Trophoblast cell (in vitro differentiated cells and primary cell): ENCODE data around the gene TTLL6.

Experiments used
- DNase-seq, 2 donors: peaks; one replicate each; pipeline ENCODE4 v3.0.0-alpha.2; 2016
- H2AFZ ChIP-seq: 2 replicates; pipeline ENCODE4 v1.6.1; 2013; ENCODE audit warnings: low read length, moderate library complexity, mild to moderate bottlenecking; ENCODE audit not compliant: insufficient read depth, poor library complexity
- H2AK5ac ChIP-seq: 2 replicates; pipeline ENCODE4 v1.6.1; 2013; ENCODE audit warnings: mild to moderate bottlenecking, low read length
- H2BK120ac ChIP-seq: 2 replicates; pipeline ENCODE4 v1.6.1; 2013; ENCODE audit warnings: low read length, mild to moderate bottlenecking, moderate library complexity; ENCODE audit not compliant: insufficient read depth, poor library complexity
- H2BK12ac ChIP-seq: 2 replicates; pipeline ENCODE4 v1.6.1; 2013; ENCODE audit warnings: mild to moderate bottlenecking, low read length, moderate library complexity
- H2BK5ac ChIP-seq: 2 replicates; pipeline ENCODE4 v1.6.1; 2013; ENCODE audit warnings: low read length, low read depth, moderate library complexity, mild to moderate bottlenecking; ENCODE audit not compliant: poor library complexity
- H3K14ac ChIP-seq: 2 replicates; pipeline ENCODE4 v1.6.1; 2013; ENCODE audit warnings: mild to moderate bottlenecking, low read length
- H3K18ac ChIP-seq: 2 replicates; pipeline ENCODE4 v1.6.1; 2013; ENCODE audit warnings: mild to moderate bottlenecking, low read length
- H3K23ac ChIP-seq: 2 replicates; pipeline ENCODE4 v1.6.1; 2013; ENCODE audit warnings: low read length
- H3K27ac ChIP-seq: 2 replicates; pipeline ENCODE4 v1.5.1; 2013; ENCODE audit warnings: low read depth, mild to moderate bottlenecking, inconsistent platforms, low read length, moderate library complexity
- H3K27me3 ChIP-seq: 2 replicates; pipeline ENCODE4 v1.6.1; 2013; ENCODE audit warnings: inconsistent platforms, mild to moderate bottlenecking, low read length, moderate library complexity; ENCODE audit not compliant: insufficient read depth
- H3K36me3 ChIP-seq, 2 experiments: 1 replicate in 1 of 2; 2 replicates in 1 of 2; pipeline ENCODE4 v1.6.1; 2013; ENCODE audit warnings: low read length in 2 of 2, mild to moderate bottlenecking in 2 of 2, moderate library complexity in 1 of 2; ENCODE audit not compliant: insufficient read depth in 2 of 2, control insufficient read depth in 1 of 2
- H3K4ac ChIP-seq: 2 replicates; pipeline ENCODE4 v1.6.1; 2013; ENCODE audit warnings: low read depth, mild to moderate bottlenecking, low read length, moderate library complexity
- H3K4me1 ChIP-seq, 2 experiments: 1 replicate in 1 of 2; 2 replicates in 1 of 2; pipeline ENCODE4 v1.6.1; 2013; ENCODE audit warnings: low read length in 2 of 2, mild to moderate bottlenecking in 2 of 2, moderate library complexity in 1 of 2; ENCODE audit not compliant: insufficient read depth in 2 of 2, control insufficient read depth in 1 of 2
- H3K4me2 ChIP-seq: 2 replicates; pipeline ENCODE4 v1.6.1; 2013; ENCODE audit warnings: inconsistent platforms, mild to moderate bottlenecking, low read length, moderate library complexity
- H3K4me3 ChIP-seq: 2 replicates; pipeline ENCODE4 v1.5.1; 2013; ENCODE audit warnings: mild to moderate bottlenecking, low read depth, low read length, inconsistent platforms
- H3K79me1 ChIP-seq: one replicate; pipeline ENCODE4 v1.6.1; 2013; ENCODE audit warnings: low read length
- H3K79me2 ChIP-seq: 2 replicates; pipeline ENCODE4 v1.6.1; 2013; ENCODE audit warnings: low read length, mild to moderate bottlenecking; ENCODE audit not compliant: control insufficient read depth, insufficient read depth, poor library complexity
- H3K9ac ChIP-seq: 2 replicates; pipeline ENCODE4 v1.6.1; 2013; ENCODE audit warnings: mild to moderate bottlenecking, low read length
- H3K9me3 ChIP-seq: 2 replicates; pipeline ENCODE4 v1.6.1; 2013; ENCODE audit warnings: low read depth, mild to moderate bottlenecking, control low read depth, inconsistent platforms, low read length; ENCODE audit not compliant: insufficient read depth
- H4K12ac ChIP-seq: 2 replicates; pipeline ENCODE4 v1.6.1; 2013; ENCODE audit warnings: low read depth, mild to moderate bottlenecking, low read length, moderate library complexity
- H4K8ac ChIP-seq: 2 replicates; pipeline ENCODE4 v1.6.1; 2013; ENCODE audit warnings: low read depth, mild to moderate bottlenecking, low read length, moderate library complexity
- H4K91ac ChIP-seq: one replicate; pipeline ENCODE4 v1.6.1; 2013; ENCODE audit warnings: low read depth, mild to moderate bottlenecking, low read length, moderate library complexity
- WGBS: extraction: QIAGEN DNeasy Blood & Tissue Kit; methylation state at CpG from one replicate; pipeline ENCODE4 v1.1.7; 2013; ENCODE audit warnings: missing lambda C conversion rate; ENCODE audit not compliant: insufficient read length, insufficient coverage; ENCODE audit errors: extremely low coverage; 5-methylcytosine and 5-hydroxymethylcytosine counted together

The TTLL6 gene

DNA sequence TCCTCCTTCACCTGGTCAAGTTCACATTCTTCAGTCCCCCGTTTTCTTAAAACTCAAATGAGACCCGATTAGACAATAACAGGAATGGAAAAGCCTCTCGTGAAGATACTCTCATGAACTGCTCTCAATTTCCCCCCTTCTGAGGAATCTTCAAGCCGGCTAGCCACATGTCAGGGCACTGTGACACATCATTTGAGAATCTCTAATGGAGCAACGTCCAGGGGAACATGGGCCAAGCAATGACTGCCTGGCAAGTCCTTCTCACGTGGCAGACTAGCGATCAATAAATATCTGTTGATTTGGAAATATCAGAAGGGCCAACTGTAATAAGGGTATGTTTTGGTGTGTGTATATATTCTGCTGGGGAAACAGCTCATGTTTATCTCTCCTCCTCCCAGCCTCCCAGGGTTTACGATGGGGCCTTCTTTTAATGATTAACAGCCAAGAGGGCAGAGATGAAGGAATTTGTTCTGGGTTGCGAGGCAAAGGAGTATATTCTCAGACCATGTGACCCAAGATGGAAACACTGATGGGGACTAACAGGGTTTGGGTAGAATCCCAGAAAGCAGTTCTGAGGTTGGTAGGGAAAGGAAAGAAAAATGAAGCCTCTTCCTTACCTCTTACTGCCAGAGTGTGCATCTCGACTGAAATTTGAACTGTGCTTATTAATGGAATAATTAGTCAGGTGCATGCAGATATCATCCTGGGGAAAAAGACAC, 21.4 kb downstream of the TTLL6 start:
- peak; percentile 23 to 66 for DNase-seq
- Histone ChIP-seq H3K27ac (no peak overlapping the region), H2BK12ac (no peak overlapping the region), H2AK5ac (no peak overlapping the region), H3K9me3 (no peaks in the 10 kb centered on the region), H3K23ac (no peak overlapping the region), H3K27me3 (no peaks in the 10 kb centered on the region), H3K18ac (no peak overlapping the region), H4K12ac (no peak overlapping the region), H2BK5ac (no peak overlapping the region), H3K14ac (no peak overlapping the region), H4K91ac (no peak overlapping the region), H3K79me1 (no peaks in the 10 kb centered on the region), H2AFZ (no peak overlapping the region), H3K4me1 (no peaks in the 10 kb centered on the region), H2BK120ac (no peak overlapping the region), H4K8ac (no peak overlapping the region), H3K9ac (no peak overlapping the region), H3K36me3 (no peaks in the 10 kb centered on the region), H3K79me2 (no peaks in the 10 kb centered on the region), H3K4ac (no peak overlapping the region), H3K4me2 (no peak overlapping the region), H3K4me3 (no peak overlapping the region)
- no CpG with 5 or more reads among the region's 10 CpGs for WGBS

DNA sequence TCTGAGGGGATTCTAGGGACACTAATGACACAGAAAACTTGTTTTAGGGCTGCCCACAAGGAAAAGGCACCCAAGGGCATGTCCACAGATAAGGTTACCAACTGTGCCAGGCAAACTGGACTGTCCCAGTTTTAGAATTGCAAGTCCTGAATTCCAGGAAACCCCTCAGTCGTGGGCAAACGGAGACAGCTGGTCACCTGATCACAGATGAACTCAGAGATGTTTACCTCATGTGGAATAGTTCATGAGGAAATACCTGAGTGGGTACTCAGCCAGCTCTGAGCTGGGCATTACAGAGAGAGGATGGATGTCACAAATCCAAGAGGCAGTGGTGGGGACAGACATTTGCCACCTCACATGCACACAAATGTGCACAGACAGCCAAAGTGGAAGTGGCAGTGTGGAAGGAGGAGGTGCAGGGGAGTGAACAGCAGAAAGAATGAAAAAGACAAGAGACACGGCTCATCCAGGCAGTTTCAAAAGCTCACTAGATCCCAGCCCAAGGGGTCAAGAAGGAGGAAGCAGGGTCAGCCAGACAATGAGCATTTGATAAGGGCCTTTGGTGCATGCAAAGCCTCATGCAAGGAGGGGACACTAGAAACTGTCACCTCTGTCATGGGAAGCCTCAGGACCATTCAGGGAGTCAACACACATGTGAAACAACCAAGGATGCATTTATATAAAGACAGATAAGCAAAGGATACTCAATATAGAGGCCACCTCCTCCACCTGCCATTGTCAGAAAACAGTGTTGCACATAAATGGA, 24.8 kb downstream of the TTLL6 start:
- Histone ChIP-seq H2AFZ (no peak overlapping the region), H4K91ac (no peak overlapping the region), H3K4ac (no peak overlapping the region), H3K27ac (no peak overlapping the region), H3K4me2 (no peak overlapping the region), H2BK12ac (no peak overlapping the region), H2BK5ac (no peak overlapping the region), H2BK120ac (no peak overlapping the region), H3K79me2 (no peaks in the 10 kb centered on the region), H3K9me3 (no peaks in the 10 kb centered on the region), H4K12ac (no peak overlapping the region), H3K18ac (no peak overlapping the region), H2AK5ac (no peak overlapping the region), H3K79me1 (no peaks in the 10 kb centered on the region), H3K14ac (no peak overlapping the region), H3K27me3 (no peaks in the 10 kb centered on the region), H3K23ac (no peak overlapping the region), H4K8ac (no peak overlapping the region), H3K9ac (no peak overlapping the region), H3K4me3 (no peak overlapping the region), H3K4me1 (no peaks in the 10 kb centered on the region), H3K36me3 (no peaks in the 10 kb centered on the region)
- no CpG with 5 or more reads among the region's 3 CpGs for WGBS
- no peak for DNase-seq

DNA sequence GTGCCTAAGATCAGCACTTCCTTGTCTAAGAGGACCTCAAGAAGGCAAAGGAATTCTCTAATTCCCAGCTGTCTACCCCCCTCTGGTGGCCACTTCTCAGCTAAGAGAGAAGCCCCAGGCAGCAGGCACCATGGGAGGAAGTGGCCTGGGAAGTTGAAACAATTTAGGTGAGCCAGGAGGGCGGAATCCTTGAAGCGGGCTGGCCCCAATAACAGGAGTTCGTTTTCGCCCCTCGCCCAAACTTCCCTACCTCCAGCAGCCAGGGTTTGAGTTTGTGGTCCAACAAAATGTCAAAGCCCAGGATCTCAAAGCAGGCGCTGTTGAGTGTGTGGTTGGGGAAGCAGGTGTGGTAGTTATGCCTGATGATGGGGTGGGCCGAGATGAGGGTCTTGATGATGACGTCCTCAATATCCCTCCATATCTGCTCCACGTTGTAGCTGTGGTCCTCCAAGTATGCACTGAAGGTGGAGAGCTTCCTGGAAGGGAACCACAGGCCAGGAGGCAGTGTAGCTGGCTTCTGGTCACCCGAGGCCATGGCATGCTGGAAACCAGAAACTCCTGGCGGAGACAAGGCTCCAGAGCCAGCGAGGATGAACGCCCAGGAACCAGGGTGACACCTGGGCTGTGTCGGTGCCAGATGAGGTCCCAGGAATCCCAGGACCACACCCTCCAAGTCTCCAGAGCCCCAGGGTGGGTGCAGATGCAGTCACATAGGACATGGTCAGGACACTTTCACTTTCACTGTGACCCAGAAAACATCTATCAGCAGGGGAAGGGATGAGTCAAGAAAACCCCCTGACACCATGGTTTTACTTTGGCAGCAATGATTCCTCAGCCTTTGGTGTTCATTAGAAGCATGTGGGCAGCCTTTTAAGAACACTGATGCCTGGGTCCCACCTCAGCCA, 25.6 kb downstream of the TTLL6 start:
- Histone ChIP-seq H3K9ac (no peak overlapping the region), H2BK120ac (no peak overlapping the region), H4K8ac (no peak overlapping the region), H2BK12ac (no peak overlapping the region), H3K9me3 (no peaks in the 10 kb centered on the region), H4K12ac (no peak overlapping the region), H3K4me1 (no peaks in the 10 kb centered on the region), H3K4ac (no peak overlapping the region), H4K91ac (no peak overlapping the region), H2AK5ac (no peak overlapping the region), H3K4me2 (no peak overlapping the region), H2AFZ (no peak overlapping the region), H3K14ac (no peak overlapping the region), H3K18ac (no peak overlapping the region), H3K79me1 (no peaks in the 10 kb centered on the region), H3K23ac (no peak overlapping the region), H3K27ac (no peak overlapping the region), H2BK5ac (no peak overlapping the region), H3K36me3 (no peaks in the 10 kb centered on the region), H3K27me3 (no peaks in the 10 kb centered on the region), H3K4me3 (no peak overlapping the region), H3K79me2 (no peaks in the 10 kb centered on the region)
- no CpG with 5 or more reads among the region's 14 CpGs for whole genome bisulfite sequencing
- peak; percentile 80 to 94 for DNase-seq

DNA sequence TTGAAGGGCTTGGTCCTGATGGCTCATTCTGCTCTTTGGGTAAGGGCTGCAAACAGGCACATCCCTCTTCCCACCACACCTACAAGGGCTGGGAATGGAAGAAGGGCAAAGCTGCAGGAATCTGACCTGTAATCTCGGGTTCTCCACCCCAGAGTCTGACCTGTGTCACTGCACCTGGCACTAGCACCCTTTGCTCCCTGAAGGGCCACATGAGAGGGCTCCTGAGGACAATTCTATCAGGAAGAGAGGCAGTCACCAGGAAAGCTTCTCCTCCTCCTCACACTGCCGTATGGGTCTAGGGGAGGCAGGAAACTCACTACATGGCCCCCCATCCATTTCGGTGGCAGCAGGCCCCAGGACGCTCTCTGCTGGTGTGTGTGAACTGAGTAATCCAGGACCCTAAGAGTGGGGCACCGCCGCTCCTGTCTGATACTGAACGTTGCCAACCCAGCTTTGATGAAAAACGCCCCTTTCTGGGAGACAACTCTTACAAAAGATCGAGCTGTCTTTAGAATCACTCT, 26.4 kb downstream of the TTLL6 start:
- no peak overlapping the region for H3K4me2 ChIP-seq
- H3K18ac ChIP-seq = no peak overlapping the region
- H3K4me1 ChIP-seq = no peaks in the 10 kb centered on the region
- no peak overlapping the region for H3K4me3 ChIP-seq
- no peak overlapping the region for H3K27ac ChIP-seq
- no peak overlapping the region for H2BK12ac ChIP-seq
- no peak overlapping the region for H2AFZ ChIP-seq
- no peak for DNase-seq
- no peaks in the 10 kb centered on the region for H3K36me3 ChIP-seq
- no peak overlapping the region for H4K12ac ChIP-seq
- no CpG with 5 or more reads among the region's 9 CpGs for WGBS
- H2BK120ac ChIP-seq = no peak overlapping the region
- H3K23ac ChIP-seq = no peak overlapping the region
- H4K91ac ChIP-seq = no peak overlapping the region
- no peaks in the 10 kb centered on the region for H3K9me3 ChIP-seq
- H3K27me3 ChIP-seq = no peaks in the 10 kb centered on the region
- H2BK5ac ChIP-seq = no peak overlapping the region
- no peak overlapping the region for H3K14ac ChIP-seq
- no peaks in the 10 kb centered on the region for H3K79me1 ChIP-seq
- H2AK5ac ChIP-seq = no peak overlapping the region
- no peak overlapping the region for H3K9ac ChIP-seq
- H3K4ac ChIP-seq = no peak overlapping the region
- no peak overlapping the region for H4K8ac ChIP-seq
- H3K79me2 ChIP-seq = no peaks in the 10 kb centered on the region
